Measurements from ENCODE around the gene DMRT3.

The DMRT3 gene

DNA sequence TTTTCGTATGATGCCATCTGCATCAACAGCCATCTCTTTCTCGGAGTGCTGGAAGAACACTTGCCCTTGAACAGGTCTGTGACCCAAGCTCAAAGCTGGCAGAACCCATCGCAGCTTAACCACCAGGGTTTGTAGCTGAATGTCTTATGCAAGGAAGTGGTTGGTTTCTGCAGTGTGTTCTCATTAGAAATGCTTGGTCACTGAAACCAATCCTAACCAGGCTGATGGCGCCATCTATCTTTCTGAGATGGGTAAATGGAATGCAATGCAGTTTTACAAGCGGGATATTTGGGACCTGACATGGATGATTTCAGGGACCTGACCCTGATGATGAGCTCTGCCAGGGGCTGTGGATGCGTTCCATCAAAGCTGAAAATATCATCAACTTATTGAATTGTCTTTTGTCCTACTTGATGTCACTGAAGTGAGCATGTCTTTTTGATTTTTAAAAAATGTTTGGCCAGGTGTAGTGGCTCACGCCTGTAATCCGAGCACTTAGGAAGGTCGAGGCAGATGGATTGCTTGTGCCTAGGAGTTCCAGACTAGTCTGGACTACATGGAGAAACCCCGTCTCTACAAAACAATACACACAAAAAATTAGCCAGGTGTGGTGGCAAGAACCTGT is 28.7 kb downstream of the DMRT3 start:
- H3K4me2 ChIP-seq (ENCODE audit: insufficient read depth, low read length), result no peak overlapping the region
- no peaks in the 10 kb centered on the region for H3K27me3 ChIP-seq (ENCODE audit: insufficient read depth, low read length, poor library complexity)
- H3K9ac ChIP-seq (ENCODE audit: low read depth, low read length), result no peak overlapping the region
- no peaks in the 10 kb centered on the region for H3K9me3 ChIP-seq (ENCODE audit: insufficient read depth, low read length, severe bottlenecking)
- H3K27ac ChIP-seq (ENCODE audit: low read length), result no peak overlapping the region
- TF ChIP-seq EZH2 (IDR thresholded peaks at IDR 0.05; ENCODE audit: borderline replicate concordance, low read depth, low read length, severe bottlenecking), result no peak
- TF ChIP-seq CTCF (IDR thresholded peaks at IDR 0.05; ENCODE audit: borderline replicate concordance, extremely low read depth, low read length, poor library complexity, severe bottlenecking), result peak; percentile 69
- no peaks in the 10 kb centered on the region for H3K36me3 ChIP-seq (ENCODE audit: insufficient read depth, low read length)
- ATAC-seq (ENCODE audit: insufficient read depth, low read depth) (peak; percentile 66), DNase-seq (peak; percentile 38)
- H3K4me3 ChIP-seq (ENCODE audit: low read depth in 1 of 2, low read length in 2 of 2), result no peak overlapping the region
- no peaks in the 10 kb centered on the region for H4K20me1 ChIP-seq (ENCODE audit: insufficient read depth, low read length)
- no peaks in the 10 kb centered on the region for H3K79me2 ChIP-seq (ENCODE audit: insufficient read depth, low read length)
- H3K4me1 ChIP-seq (ENCODE audit: insufficient read depth, low read length), result no peaks in the 10 kb centered on the region
- no peak overlapping the region for H2AFZ ChIP-seq (ENCODE audit: low read depth, low read length)

- H3K27ac ChIP-seq (ENCODE audit: low read length), result no peak overlapping the region
- no peaks in the 10 kb centered on the region for H3K9me3 ChIP-seq (ENCODE audit: insufficient read depth, low read length, severe bottlenecking)
Measured at GRCh38 chr9:1007312-1007711, 30.9 kb downstream of the DMRT3 start.

DNA sequence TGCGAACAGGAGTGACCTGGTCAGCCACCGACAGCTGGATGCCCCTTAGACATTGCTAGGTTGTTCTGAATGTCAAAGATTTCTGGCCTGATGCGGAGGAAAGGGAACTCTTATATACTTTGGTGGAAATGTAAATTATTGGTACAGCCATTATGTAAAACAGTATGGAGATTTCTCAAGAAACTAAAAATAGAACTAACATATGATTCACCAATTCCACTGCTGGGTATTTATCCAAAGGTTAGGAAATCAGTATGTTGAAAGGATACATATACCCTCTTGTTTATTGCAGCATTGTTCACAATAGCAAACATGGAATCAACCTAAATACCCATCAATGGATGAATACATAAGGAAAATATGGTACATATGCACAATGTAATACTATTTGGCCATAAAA is 31.8 kb downstream of the DMRT3 start:
- ATAC-seq (ENCODE audit: insufficient read depth, low read depth) (no peak), DNase-seq (no peak)
- TF ChIP-seq EZH2 (IDR thresholded peaks at IDR 0.05; ENCODE audit: borderline replicate concordance, low read depth, low read length, severe bottlenecking), result no peak
- no peak for TF ChIP-seq CTCF (IDR thresholded peaks at IDR 0.05; ENCODE audit: borderline replicate concordance, extremely low read depth, low read length, poor library complexity, severe bottlenecking)
- no peaks in the 10 kb centered on the region for H3K4me1 ChIP-seq (ENCODE audit: insufficient read depth, low read length)
- no peak overlapping the region for H3K4me2 ChIP-seq (ENCODE audit: insufficient read depth, low read length)
- no peak overlapping the region for H3K27ac ChIP-seq (ENCODE audit: low read length)
- H2AFZ ChIP-seq (ENCODE audit: low read depth, low read length), result no peak overlapping the region
- H3K4me3 ChIP-seq (ENCODE audit: low read depth in 1 of 2, low read length in 2 of 2), result no peak overlapping the region
- no peaks in the 10 kb centered on the region for H4K20me1 ChIP-seq (ENCODE audit: insufficient read depth, low read length)
- H3K27me3 ChIP-seq (ENCODE audit: insufficient read depth, low read length, poor library complexity), result no peaks in the 10 kb centered on the region
- no peaks in the 10 kb centered on the region for H3K36me3 ChIP-seq (ENCODE audit: insufficient read depth, low read length)
- H3K9me3 ChIP-seq (ENCODE audit: insufficient read depth, low read length, severe bottlenecking), result no peaks in the 10 kb centered on the region
- H3K9ac ChIP-seq (ENCODE audit: low read depth, low read length), result no peak overlapping the region
- H3K79me2 ChIP-seq (ENCODE audit: insufficient read depth, low read length), result no peaks in the 10 kb centered on the region

More at GRCh38 chr9:1007312-1007711, 30.9 kb downstream of the DMRT3 start:
- TF ChIP-seq EZH2 (IDR thresholded peaks at IDR 0.05; ENCODE audit: borderline replicate concordance, low read depth, low read length, severe bottlenecking) (no peak), CTCF (IDR thresholded peaks at IDR 0.05; ENCODE audit: borderline replicate concordance, extremely low read depth, low read length, poor library complexity, severe bottlenecking) (no peak)
- Histone ChIP-seq H3K4me2 (ENCODE audit: insufficient read depth, low read length) (no peak overlapping the region), H3K27me3 (ENCODE audit: insufficient read depth, low read length, poor library complexity) (no peaks in the 10 kb centered on the region), H3K4me1 (ENCODE audit: insufficient read depth, low read length) (no peaks in the 10 kb centered on the region), H3K79me2 (ENCODE audit: insufficient read depth, low read length) (no peaks in the 10 kb centered on the region), H4K20me1 (ENCODE audit: insufficient read depth, low read length) (no peaks in the 10 kb centered on the region), H2AFZ (ENCODE audit: low read depth, low read length) (no peak overlapping the region), H3K36me3 (ENCODE audit: insufficient read depth, low read length) (no peaks in the 10 kb centered on the region), H3K4me3 (ENCODE audit: low read depth in 1 of 2, low read length in 2 of 2) (no peak overlapping the region), H3K9ac (ENCODE audit: low read depth, low read length) (no peak overlapping the region)
- DNase-seq, result no peak
- ATAC-seq (ENCODE audit: insufficient read depth, low read depth), result no peak
